ENCODE measurements around the gene C6orf120. TPM values are rescaled to one million over a fixed set of nuclear protein-coding genes. Genes with fewer than 3 reads are reported as not detected.

Gene C6orf120
- total and polyA plus RNA-seq, 2 of the 13 experiments (the other 11 are each of a cell fraction or from before 2014, with no cell fraction given): 21.7 to 29.9 TPM

GRCh38 chr6:169722362-169723199 lies 20.7 kb downstream of the C6orf120 start (continued):
- TF ChIP-seq HMGXB4 (CRISPR knock-in tag; IDR thresholded peaks at IDR 0.05; ENCODE audit: borderline replicate concordance in 1 of 2, low read depth in 1 of 2): no peak; a peak in 1 of 4 replicates
- TF ChIP-seq ZNF891 (CRISPR knock-in tag; IDR thresholded peaks at IDR 0.05): no peak; the same call in 1 of the 2 replicates
- TF ChIP-seq ZNF740 (CRISPR knock-in tag; IDR thresholded peaks at IDR 0.05): no peak
- no peak for TF ChIP-seq ZNF781 (CRISPR knock-in tag; IDR thresholded peaks at IDR 0.05; ENCODE audit: borderline replicate concordance, not compliant biosample characterization)
- no peak for TF ChIP-seq PRDM15 (CRISPR knock-in tag; IDR thresholded peaks at IDR 0.05)
- no peak for TF ChIP-seq DRAP1 (CRISPR knock-in tag; IDR thresholded peaks at IDR 0.05)
- no peak for TF ChIP-seq ZNF451 (CRISPR knock-in tag; IDR thresholded peaks at IDR 0.05)
- no peak for TF ChIP-seq ZNF704 (CRISPR knock-in tag; IDR thresholded peaks at IDR 0.05; ENCODE audit: borderline replicate concordance)
- TF ChIP-seq TBX2 (CRISPR knock-in tag; IDR thresholded peaks at IDR 0.05; ENCODE audit: borderline replicate concordance): no peak
- no peak for TF ChIP-seq TARDBP (CRISPR knock-in tag; IDR thresholded peaks at IDR 0.05)
- peak; percentile 83; the same call in 1 of the 2 replicates for TF ChIP-seq MBD4 (IDR thresholded peaks at IDR 0.05; ENCODE audit: borderline replicate concordance, low read length)
- TF ChIP-seq SP5 (CRISPR knock-in tag; IDR thresholded peaks at IDR 0.05; ENCODE audit: borderline replicate concordance, low read depth): no peak
- no peak for TF ChIP-seq ZNF331 (CRISPR knock-in tag; IDR thresholded peaks at IDR 0.05)
- no peak for TF ChIP-seq JUNB (CRISPR knock-in tag; IDR thresholded peaks at IDR 0.05; ENCODE audit: borderline replicate concordance)
- TF ChIP-seq FOXK2 (IDR thresholded peaks at IDR 0.05): no peak
- TF ChIP-seq SP140L (CRISPR knock-in tag; IDR thresholded peaks at IDR 0.05; ENCODE audit: borderline replicate concordance): no peak
